IMR-90 (cell line): Measurements from ENCODE around the gene PARP12. TPM values are rescaled to one million over a fixed set of nuclear protein-coding genes. Genes with fewer than 3 reads are reported as not detected.

ENCODE experiments used
- ATAC-seq: fragments of 200-7000 bp; cut with Tn5 transposase; 2 replicates; pipeline ENCODE4 v1.9.1; 2020; ENCODE audit warnings: low read depth, mild to moderate bottlenecking, moderate library complexity
- BruUV-seq: library from RNA; stranded (reverse); fragments of 400-500 nt; replicated peaks from 2 replicates; lab custom pipeline; 2021; lab: Mats Ljungman, UMichigan
- CTCF ChIA-PET: fragments of 300-600 bp; formaldehyde crosslinking; extraction: SDS; loops from one replicate; lab custom pipeline; 2021; ENCODE audit warnings: antibody characterized with exemption; lab: Yijun Ruan, JAX
- POLR2A ChIA-PET: fragments of 300-600 bp; sonication (Branson Sonifier 250); formaldehyde crosslinking; loops from one replicate; lab custom pipeline; 2022; ENCODE audit warnings: antibody characterized with exemption; ENCODE audit not compliant: unreplicated experiment; lab: Charles Lee
- DNase-seq: peaks from one replicate; pipeline ENCODE4 v3.0.0; 2013
- H2AFZ ChIP-seq: replicated peaks from 2 replicates; pipeline ENCODE3; 2013; ENCODE audit warnings: low read length, mild to moderate bottlenecking; ENCODE audit not compliant: poor library complexity
- H2AK5ac ChIP-seq: 2 replicates; pipeline ENCODE4 v1.6.1; 2013; ENCODE audit warnings: low read depth, low read length, inconsistent platforms
- H2AK9ac ChIP-seq: replicated peaks from 2 replicates; pipeline ENCODE3; 2013; ENCODE audit warnings: mild to moderate bottlenecking, low read depth, low read length, moderate library complexity; ENCODE audit not compliant: poor library complexity
- H2BK120ac ChIP-seq: 2 replicates; pipeline ENCODE4 v1.6.1; 2013; ENCODE audit warnings: low read depth, low read length, inconsistent platforms
- H2BK15ac ChIP-seq: 3 replicates; pipeline ENCODE4 v1.6.1; 2013; ENCODE audit warnings: low read depth, low read length, inconsistent platforms
- H2BK20ac ChIP-seq: 2 replicates; pipeline ENCODE4 v1.6.1; 2013; ENCODE audit warnings: low read depth, mild to moderate bottlenecking, inconsistent platforms, low read length, moderate library complexity
- H2BK5ac ChIP-seq: 2 replicates; pipeline ENCODE4 v1.6.1; 2013; ENCODE audit warnings: mild to moderate bottlenecking, low read depth, low read length, inconsistent platforms; ENCODE audit not compliant: poor library complexity, severe bottlenecking
- H3K14ac ChIP-seq: replicated peaks from 2 replicates; pipeline ENCODE4 v1.6.1; 2013; ENCODE audit warnings: low read depth, low read length, inconsistent platforms
- H3K18ac ChIP-seq: 2 replicates; pipeline ENCODE4 v1.6.1; 2013; ENCODE audit warnings: low read depth, low read length, control low read depth
- H3K23ac ChIP-seq: 2 replicates; pipeline ENCODE4 v1.6.1; 2013; ENCODE audit warnings: low read depth, low read length, inconsistent platforms
- H3K27ac ChIP-seq: 2 replicates; pipeline ENCODE4 v1.5.1; 2013; ENCODE audit warnings: mild to moderate bottlenecking, control low read depth, low read length; ENCODE audit not compliant: insufficient read depth
- H3K27me3 ChIP-seq: 2 replicates; pipeline ENCODE4 v1.6.1; 2013; ENCODE audit warnings: low read length; ENCODE audit not compliant: control insufficient read depth, insufficient read depth
- H3K36me3 ChIP-seq: 2 replicates; pipeline ENCODE4 v1.6.1; 2013; ENCODE audit warnings: low read length, mixed read lengths; ENCODE audit not compliant: control insufficient read depth, insufficient read depth
- H3K4ac ChIP-seq: 2 replicates; pipeline ENCODE4 v1.6.1; 2013; ENCODE audit warnings: low read depth, low read length, inconsistent platforms
- H3K4me1 ChIP-seq: 2 replicates; pipeline ENCODE4 v1.6.1; 2013; ENCODE audit warnings: low read length, mixed read lengths; ENCODE audit not compliant: control insufficient read depth, insufficient read depth
- H3K4me2 ChIP-seq: 2 replicates; pipeline ENCODE4 v1.6.1; 2013; ENCODE audit warnings: low read depth, mild to moderate bottlenecking, control low read depth, low read length, moderate library complexity
- H3K4me3 ChIP-seq: 2 replicates; pipeline ENCODE4 v1.5.1; 2013; ENCODE audit warnings: low read depth, mild to moderate bottlenecking, control low read depth, low read length, moderate library complexity; ENCODE audit not compliant: insufficient read depth
- H3K56ac ChIP-seq: 2 replicates; pipeline ENCODE4 v1.6.1; 2013; ENCODE audit warnings: low read length, inconsistent platforms; ENCODE audit not compliant: insufficient read depth; ENCODE audit errors: extremely low read depth
- H3K79me1 ChIP-seq, 2 experiments: 2 replicates each; pipeline ENCODE4 v1.6.1; 2013; ENCODE audit warnings: low read length in 2 of 2, inconsistent platforms in 1 of 2, low read depth in 1 of 2
- H3K9ac ChIP-seq: 2 replicates; pipeline ENCODE4 v1.6.1; 2013; ENCODE audit warnings: low read depth, low read length, control low read depth
- H3K9me1 ChIP-seq: 2 replicates; pipeline ENCODE4 v1.6.1; 2013; ENCODE audit warnings: low read length, inconsistent platforms; ENCODE audit not compliant: insufficient read depth
- H3K9me3 ChIP-seq: 2 replicates; pipeline ENCODE4 v1.6.1; 2013; ENCODE audit warnings: low read length; ENCODE audit not compliant: control insufficient read depth, insufficient read depth
- H4K20me1 ChIP-seq: 2 replicates; pipeline ENCODE4 v1.6.1; 2013; ENCODE audit warnings: low read length, inconsistent platforms; ENCODE audit not compliant: insufficient read depth
- H4K5ac ChIP-seq: 2 replicates; pipeline ENCODE4 v1.6.1; 2013; ENCODE audit warnings: mild to moderate bottlenecking, low read depth, low read length, control low read depth
- H4K8ac ChIP-seq, 2 experiments: 2 replicates each; pipeline ENCODE4 v1.6.1; 2013; ENCODE audit warnings: low read depth in 2 of 2, low read length in 2 of 2, control low read depth in 1 of 2, inconsistent platforms in 1 of 2
- H4K91ac ChIP-seq: 2 replicates; pipeline ENCODE4 v1.6.1; 2013; ENCODE audit warnings: low read depth, low read length, inconsistent platforms; ENCODE audit not compliant: insufficient read depth
- BHLHE40 ChIP-seq: fragments of 150-350 bp; IDR thresholded peaks from 2 replicates; pipeline ENCODE4 v1.6.1; 2016; ENCODE audit warnings: mild to moderate bottlenecking, low read depth, low read length
- CEBPB ChIP-seq: IDR thresholded peaks from 2 replicates; pipeline ENCODE4 v1.6.1; 2012; ENCODE audit warnings: low read depth, low read length, improper control_type of control experiment
- MAFK ChIP-seq: IDR thresholded peaks from 2 replicates; pipeline ENCODE4 v1.6.1; 2012; ENCODE audit warnings: low read depth, low read length, improper control_type of control experiment
- MAZ ChIP-seq: IDR thresholded peaks from 2 replicates; pipeline ENCODE4 v1.6.1; 2012; ENCODE audit warnings: low read depth, mild to moderate bottlenecking, low read length, improper control_type of control experiment, moderate library complexity, borderline replicate concordance
- NFE2L2 ChIP-seq: fragments of 150-350 bp; IDR thresholded peaks from 2 replicates; pipeline ENCODE4 v1.6.1; 2016; ENCODE audit warnings: low read depth, mild to moderate bottlenecking, low read length
- POLR2A ChIP-seq: IDR thresholded peaks from 2 replicates; pipeline ENCODE4 v1.6.1; 2012; ENCODE audit warnings: mild to moderate bottlenecking, low read depth, low read length
- RAD21 ChIP-seq: IDR thresholded peaks from 2 replicates; pipeline ENCODE4 v1.6.1; 2012; ENCODE audit warnings: low read length, improper control_type of control experiment
- RFX5 ChIP-seq: IDR thresholded peaks from 2 replicates; pipeline ENCODE4 v1.8.0; 2012; ENCODE audit warnings: low read depth, mild to moderate bottlenecking, low read length, moderate library complexity
- SMC3 ChIP-seq: fragments of 150-350 bp; IDR thresholded peaks from 2 replicates; pipeline ENCODE4 v1.6.1; 2016; ENCODE audit warnings: low read depth, mild to moderate bottlenecking, antibody characterized with exemption, low read length, moderate library complexity
- WGBS, 2 experiments: methylation state at CpG; one replicate each; pipeline versions ENCODE4 v1.1.5 to v1.1.7; 2013; ENCODE audit warnings: missing lambda C conversion rate in 2 of 2; ENCODE audit not compliant: insufficient read length in 1 of 2; ENCODE audit errors: extremely low coverage in 2 of 2; 5-methylcytosine and 5-hydroxymethylcytosine counted together
- dilution Hi-C: fragments of 300-500 bp; cut with HindIII; formaldehyde crosslinking; loops from one replicate; pipeline ENCODE4 v1.14.3; 2018; ENCODE audit warnings: low sequenced_read_pairs; ENCODE audit not compliant: unreplicated experiment
- in situ Hi-C: fragments of 300-500 bp; cut with MboI; formaldehyde crosslinking; loops from 3 replicates; pipeline ENCODE4 v1.14.3; 2019; ENCODE audit warnings: low sequenced_read_pairs, inconsistent platforms, mixed read lengths
- intact Hi-C: fragments of 100-400 bp; cut with micrococcal nuclease; formaldehyde crosslinking; loops from 2 replicates; pipeline ENCODE4 v1.10.0; 2022
- polyA plus RNA-seq, 3 experiments: library from polyadenylated mRNA; depleted of rRNA; stranded (reverse); fragments of >200 nt; gene quantifications; 2 replicates each; pipeline ENCODE4 v1.2.3, GENCODE V29; 2012; ENCODE audit warnings: low replicate concordance in 1 of 3
- total RNA-seq: library from RNA; depleted of rRNA; stranded (reverse); fragments of >200 nt; gene quantifications from 2 replicates; pipeline ENCODE4 v1.2.3, GENCODE V29; 2012
- TF ChIP-seq, protein P1 (sequence below): fragments of 150-350 bp; IDR thresholded peaks from 2 replicates; pipeline ENCODE4 v1.6.1; 2016; ENCODE audit warnings: low read depth, mild to moderate bottlenecking, low read length, moderate library complexity, borderline replicate concordance
- TF ChIP-seq, protein P2 (sequence below): fragments of 150-350 bp; IDR thresholded peaks from 2 replicates; pipeline ENCODE4 v1.6.1; 2017; ENCODE audit warnings: mild to moderate bottlenecking, antibody characterized with exemption, low read length, low read depth
- TF ChIP-seq, protein P3 (sequence below): conservative IDR thresholded peaks from 2 replicates; pipeline ENCODE4 v1.5.1; 2012; ENCODE audit warnings: mild to moderate bottlenecking, low read depth, low read length, improper control_type of control experiment

PARP12 gene
- total and polyA plus RNA-seq, 2 of the 4 experiments (the other 2 are of a cell fraction): 7.2 to 11.3 TPM

DNA sequence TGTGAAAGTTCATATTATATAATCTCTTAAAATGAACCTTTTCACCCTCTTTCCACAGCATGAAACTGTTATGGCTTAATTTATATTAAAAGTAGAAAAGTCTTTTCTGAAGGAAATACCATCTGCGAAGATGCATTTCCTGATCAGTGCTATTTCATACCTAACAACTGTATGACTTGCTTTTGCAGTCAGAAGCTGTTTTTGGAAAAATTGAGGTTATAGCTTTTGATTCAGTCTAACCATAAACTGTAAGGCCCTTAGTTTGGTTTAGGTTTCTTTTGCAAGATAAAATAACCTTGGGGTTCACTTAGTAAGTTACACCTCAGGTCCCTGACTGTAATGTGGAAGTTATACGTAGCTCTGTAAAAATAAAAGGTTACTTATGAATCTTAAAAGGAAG is 22.7 kb upstream of the PARP12 start:
- Histone ChIP-seq H3K4me3 (no peak overlapping the region), H4K5ac (no peak overlapping the region), H3K4me1 (no peaks in the 10 kb centered on the region), H3K9ac (no peak overlapping the region), H3K27ac (no peak overlapping the region), H3K9me3 (no peaks in the 10 kb centered on the region), H3K14ac (no peak overlapping the region), H3K27me3 (no peaks in the 10 kb centered on the region), H3K36me3 (peaks cover 3% of the 10 kb centered on the region), H3K9me1 (0 out of 2 replicates have a peak, but pooled peaks cover 3% of the 10 kb centered on the region), H3K18ac (no peak overlapping the region), H3K79me1 (no peaks in the 10 kb centered on the region), H2BK5ac (no peak overlapping the region), H2BK20ac (no peak overlapping the region), H3K23ac (no peak overlapping the region), H4K20me1 (no peaks in the 10 kb centered on the region), H2BK120ac (no peak overlapping the region), H2AK5ac (no peak overlapping the region), H3K4ac (no peak overlapping the region), H3K4me2 (no peak overlapping the region), H2BK15ac (no peak overlapping the region), H4K91ac (no peak overlapping the region), H2AK9ac (no peak overlapping the region), H3K56ac (no peak overlapping the region), H4K8ac (no peak overlapping the region), H2AFZ (no peak overlapping the region)
- intact Hi-C loops (loop anchor here (5.0 kb wide), 1 partner anchor 37 kb away; no protein-coding TSS in a partner anchor), dilution Hi-C loops (no loop called here), in situ Hi-C loops (no loop called here)
- DNase-seq (no peak), ATAC-seq (no peak)
- no peak for TF ChIP-seq RFX5
- no peak for TF ChIP-seq MAZ
- TF ChIP-seq, protein P1, sequence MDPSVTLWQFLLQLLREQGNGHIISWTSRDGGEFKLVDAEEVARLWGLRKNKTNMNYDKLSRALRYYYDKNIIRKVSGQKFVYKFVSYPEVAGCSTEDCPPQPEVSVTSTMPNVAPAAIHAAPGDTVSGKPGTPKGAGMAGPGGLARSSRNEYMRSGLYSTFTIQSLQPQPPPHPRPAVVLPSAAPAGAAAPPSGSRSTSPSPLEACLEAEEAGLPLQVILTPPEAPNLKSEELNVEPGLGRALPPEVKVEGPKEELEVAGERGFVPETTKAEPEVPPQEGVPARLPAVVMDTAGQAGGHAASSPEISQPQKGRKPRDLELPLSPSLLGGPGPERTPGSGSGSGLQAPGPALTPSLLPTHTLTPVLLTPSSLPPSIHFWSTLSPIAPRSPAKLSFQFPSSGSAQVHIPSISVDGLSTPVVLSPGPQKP: no peak
- TF ChIP-seq NFE2L2: no peak
- TF ChIP-seq POLR2A: no peak
- TF ChIP-seq, protein P2, sequence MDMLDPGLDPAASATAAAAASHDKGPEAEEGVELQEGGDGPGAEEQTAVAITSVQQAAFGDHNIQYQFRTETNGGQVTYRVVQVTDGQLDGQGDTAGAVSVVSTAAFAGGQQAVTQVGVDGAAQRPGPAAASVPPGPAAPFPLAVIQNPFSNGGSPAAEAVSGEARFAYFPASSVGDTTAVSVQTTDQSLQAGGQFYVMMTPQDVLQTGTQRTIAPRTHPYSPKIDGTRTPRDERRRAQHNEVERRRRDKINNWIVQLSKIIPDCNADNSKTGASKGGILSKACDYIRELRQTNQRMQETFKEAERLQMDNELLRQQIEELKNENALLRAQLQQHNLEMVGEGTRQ: no peak
- TF ChIP-seq SMC3: no peak
- TF ChIP-seq CEBPB: no peak
- TF ChIP-seq RAD21: no peak
- TF ChIP-seq, protein P3, sequence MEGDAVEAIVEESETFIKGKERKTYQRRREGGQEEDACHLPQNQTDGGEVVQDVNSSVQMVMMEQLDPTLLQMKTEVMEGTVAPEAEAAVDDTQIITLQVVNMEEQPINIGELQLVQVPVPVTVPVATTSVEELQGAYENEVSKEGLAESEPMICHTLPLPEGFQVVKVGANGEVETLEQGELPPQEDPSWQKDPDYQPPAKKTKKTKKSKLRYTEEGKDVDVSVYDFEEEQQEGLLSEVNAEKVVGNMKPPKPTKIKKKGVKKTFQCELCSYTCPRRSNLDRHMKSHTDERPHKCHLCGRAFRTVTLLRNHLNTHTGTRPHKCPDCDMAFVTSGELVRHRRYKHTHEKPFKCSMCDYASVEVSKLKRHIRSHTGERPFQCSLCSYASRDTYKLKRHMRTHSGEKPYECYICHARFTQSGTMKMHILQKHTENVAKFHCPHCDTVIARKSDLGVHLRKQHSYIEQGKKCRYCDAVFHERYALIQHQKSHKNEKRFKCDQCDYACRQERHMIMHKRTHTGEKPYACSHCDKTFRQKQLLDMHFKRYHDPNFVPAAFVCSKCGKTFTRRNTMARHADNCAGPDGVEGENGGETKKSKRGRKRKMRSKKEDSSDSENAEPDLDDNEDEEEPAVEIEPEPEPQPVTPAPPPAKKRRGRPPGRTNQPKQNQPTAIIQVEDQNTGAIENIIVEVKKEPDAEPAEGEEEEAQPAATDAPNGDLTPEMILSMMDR: no peak
- no peak for TF ChIP-seq MAFK
- no peak for TF ChIP-seq BHLHE40
- POLR2A ChIA-PET: no interaction called here
- WGBS, 2 experiments: no CpG with 5 or more reads among the region's 2 CpGs
- no TSS peak for BruUV-seq
- CTCF ChIA-PET: no interaction called here
